Stimulated activated naive B cell treated with anti-CD40 and anti-IgM and Interleukin-4, amounts not matched to agents 10 μg/mL and 1 μg/mL and 100 μg/mL, for 72 hours (primary cell): ENCODE measurements around the gene FPR3.

Experiments used
- ATAC-seq, 2 donors: fragments of 150-1000 bp; cut with Tn5 transposase; replicated peaks; 2 replicates each; pipeline ENCODE4 v1.10.0; 2021; ENCODE audit warnings: moderate library complexity in 1 of 2
- DNase-seq: peaks from one replicate; pipeline ENCODE4 v3.0.0; 2021
- H3K27ac Mint-ChIP-seq: one replicate; pipeline ENCODE4 v1.8.0; 2022; ENCODE audit warnings: mild to moderate bottlenecking, mixed read lengths
- H3K27me3 Mint-ChIP-seq, 2 donors: one replicate each; pipeline ENCODE4 v1.8.0; 2022; ENCODE audit warnings: mixed read lengths in 2 of 2
- H3K36me3 Mint-ChIP-seq, 2 donors: one replicate each; pipeline ENCODE4 v1.8.0; 2022; ENCODE audit warnings: mixed read lengths in 2 of 2, mild to moderate bottlenecking in 1 of 2
- H3K4me1 Mint-ChIP-seq, 2 donors: one replicate each; pipeline ENCODE4 v1.8.0; 2022; ENCODE audit warnings: mixed read lengths in 2 of 2, mild to moderate bottlenecking in 1 of 2
- H3K4me3 Mint-ChIP-seq, 2 donors: one replicate each; pipeline ENCODE4 v1.8.0; 2022; ENCODE audit warnings: mild to moderate bottlenecking in 2 of 2, mixed read lengths in 2 of 2, moderate library complexity in 1 of 2
- H3K9me3 Mint-ChIP-seq, 2 donors: one replicate each; pipeline ENCODE4 v1.8.0; 2022; ENCODE audit warnings: mixed read lengths in 2 of 2, mild to moderate bottlenecking in 1 of 2

The FPR3 gene

GRCh38 chr19:51824281-51825005 is 29.5 kb downstream of the FPR3 start:
- H3K27me3 Mint-ChIP-seq, result peaks cover 0 to under 1% of the 10 kb centered on the region in 2 donors
- ATAC-seq (peak; percentile 98), DNase-seq (peak; percentile 45)
- H3K4me1 Mint-ChIP-seq, result peaks cover 13 to 32% of the 10 kb centered on the region in 2 donors
- peaks cover 25 to 38% of the 10 kb centered on the region in 2 donors for H3K9me3 Mint-ChIP-seq
- H3K4me3 Mint-ChIP-seq, result peak overlapping the region; percentile 7 to 55
- H3K36me3 Mint-ChIP-seq, result peaks cover 8 to 9% of the 10 kb centered on the region in 2 donors
- peak overlapping the region; percentile 83 for H3K27ac Mint-ChIP-seq

GRCh38 chr19:51830274-51830673 is 35.3 kb downstream of the FPR3 start:
- peaks cover 8 to 11% of the 10 kb centered on the region in 2 donors for H3K36me3 Mint-ChIP-seq
- peaks cover 6 to 13% of the 10 kb centered on the region in 2 donors for H3K4me1 Mint-ChIP-seq
- H3K4me3 Mint-ChIP-seq, result peak overlapping the region in 1 of 2 donors; percentile 2
- H3K27me3 Mint-ChIP-seq, result no peaks in the 10 kb centered on the region
- H3K27ac Mint-ChIP-seq, result no peak overlapping the region
- peaks cover 24 to 31% of the 10 kb centered on the region in 2 donors for H3K9me3 Mint-ChIP-seq
- DNase-seq (peak; percentile 17), ATAC-seq (peak; percentile 96 to 99)

- Mint-ChIP-seq H3K27me3 (no peaks in the 10 kb centered on the region), H3K27ac (no peak overlapping the region), H3K9me3 (peaks cover 10 to 13% of the 10 kb centered on the region in 2 donors), H3K36me3 (peaks cover 10 to 14% of the 10 kb centered on the region in 2 donors), H3K4me1 (no peaks in the 10 kb centered on the region), H3K4me3 (no peak overlapping the region)
- DNase-seq (no peak), ATAC-seq (no peak)
These were observed 42.2 kb downstream of the FPR3 start for GRCh38 chr19:51837145-51837544.

GRCh38 chr19:51861870-51862622 is 67.1 kb downstream of the FPR3 start:
- H3K36me3 Mint-ChIP-seq, result peaks cover 39 to 67% of the 10 kb centered on the region in 2 donors
- no peak overlapping the region for H3K4me3 Mint-ChIP-seq
- no peak for DNase-seq
- H3K9me3 Mint-ChIP-seq, result peaks cover 31 to 32% of the 10 kb centered on the region in 2 donors
- no peaks in the 10 kb centered on the region for H3K4me1 Mint-ChIP-seq
- H3K27me3 Mint-ChIP-seq, result no peaks in the 10 kb centered on the region
- H3K27ac Mint-ChIP-seq, result no peak overlapping the region
- ATAC-seq, result no peak

GRCh38 chr19:51873097-51873496 is 78.1 kb downstream of the FPR3 start:
- Mint-ChIP-seq H3K27me3 (no peaks in the 10 kb centered on the region), H3K9me3 (peaks cover 58 to 67% of the 10 kb centered on the region in 2 donors), H3K4me3 (no peak overlapping the region), H3K27ac (peak overlapping the region; percentile 56), H3K4me1 (no peaks in the 10 kb centered on the region), H3K36me3 (peaks cover 84 to 98% of the 10 kb centered on the region in 2 donors)
- no peak for DNase-seq
- no peak for ATAC-seq
